AG04450 (cell line): ENCODE results near the gene PACS2. TPM values are rescaled to one million over a fixed set of nuclear protein-coding genes. Genes with fewer than 3 reads are reported as not detected.

Experiments used
- CTCF ChIA-PET: fragments of 300-600, 350-600 bp; formaldehyde crosslinking; extraction: SDS; loops from one replicate; lab custom pipeline; 2022; ENCODE audit warnings: antibody characterized with exemption, inconsistent platforms; lab: Charles Lee
- POLR2A ChIA-PET: fragments of 350-600 bp; formaldehyde crosslinking; extraction: SDS; loops from one replicate; lab custom pipeline; 2021; ENCODE audit warnings: antibody characterized with exemption, inconsistent platforms; lab: Yijun Ruan, JAX
- DNase-seq: peaks from one replicate; pipeline ENCODE4 v3.0.0-alpha.2; 2011; ENCODE audit warnings: low read depth, low spot score
- H3K27ac ChIP-seq: one replicate; pipeline ENCODE4 v1.5.1; 2012; ENCODE audit warnings: low read depth, low read length, control low read depth
- H3K27me3 ChIP-seq: one replicate; pipeline ENCODE4 v1.6.0; 2012; ENCODE audit warnings: low read length; ENCODE audit not compliant: control insufficient read depth, insufficient read depth
- H3K4me3 ChIP-seq: 2 replicates; pipeline ENCODE4 v1.5.1; 2011; ENCODE audit warnings: mild to moderate bottlenecking, low read depth, low read length, control low read depth
- H3K9me3 ChIP-seq: 2 replicates; pipeline ENCODE4 v1.5.1; 2012; ENCODE audit warnings: low read length; ENCODE audit not compliant: control insufficient read depth, insufficient read depth
- CTCF ChIP-seq: IDR thresholded peaks from 2 replicates; pipeline ENCODE4 v1.5.1; 2011; ENCODE audit warnings: low read depth, low read length, control low read depth, inconsistent platforms
- polyA plus RNA-seq: library from polyadenylated mRNA; depleted of rRNA; stranded (reverse); fragments of >200 nt; gene quantifications from 2 replicates; pipeline ENCODE4 v1.2.3, GENCODE V29; 2011

PACS2 gene
- polyA plus RNA-seq, 1 experiment: 13.0 TPM

- Histone ChIP-seq H3K4me3 (peak overlapping the region; percentile 80), H3K9me3 (no peaks in the 10 kb centered on the region; the same call in 1 of the 2 replicates), H3K27me3 (no peaks in the 10 kb centered on the region), H3K27ac (no peak overlapping the region)
- no peak for TF ChIP-seq CTCF
- DNase-seq: no peak
- CTCF ChIA-PET: no interaction called here
- POLR2A ChIA-PET: no interaction called here
Measured at GRCh38 chr14:105420101-105420973, 105.8 kb downstream of the PACS2 start.

GRCh38 chr14:105420974-105421674, 106.6 kb downstream of the PACS2 start:
- H3K27ac ChIP-seq: peak overlapping the region; percentile 31
- H3K4me3 ChIP-seq: peak overlapping the region; percentile 80
- TF ChIP-seq CTCF: no peak
- ChIA-PET POLR2A (no interaction called here), CTCF (no interaction called here)
- H3K9me3 ChIP-seq: no peaks in the 10 kb centered on the region; the same call in 1 of the 2 replicates
- no peaks in the 10 kb centered on the region for H3K27me3 ChIP-seq
- no peak for DNase-seq

- TF ChIP-seq CTCF: no peak
- no peak overlapping the region for H3K27ac ChIP-seq
- CTCF ChIA-PET: no interaction called here
- peaks cover 8% of the 10 kb centered on the region for H3K9me3 ChIP-seq
- no peaks in the 10 kb centered on the region for H3K27me3 ChIP-seq
- H3K4me3 ChIP-seq: peak overlapping the region; percentile 80
- no peak for DNase-seq
- POLR2A ChIA-PET: no interaction called here
Measured at GRCh38 chr14:105421723-105422615, 107.4 kb downstream of the PACS2 start.

GRCh38 chr14:105422695-105423487, 108.3 kb downstream of the PACS2 start:
- no peak for TF ChIP-seq CTCF
- POLR2A ChIA-PET: no interaction called here
- Histone ChIP-seq H3K27me3 (no peaks in the 10 kb centered on the region), H3K9me3 (peaks cover 12% of the 10 kb centered on the region), H3K4me3 (no peak overlapping the region), H3K27ac (no peak overlapping the region)
- CTCF ChIA-PET: no interaction called here
- DNase-seq: no peak
